T1000 (cell line): Measurements from ENCODE around the gene ARHGEF10L.
"Not testable (repeated sequence)": the region's sequence is repeated elsewhere in the genome, so short reads cannot be mapped to it uniquely, and the experiment has no call there.

Experiments used
- DNase-seq: peaks from one replicate; lab custom pipeline; 2025; ENCODE audit warnings: mixed read lengths; lab: John Stamatoyannopoulos, UW

The ARHGEF10L gene

DNA sequence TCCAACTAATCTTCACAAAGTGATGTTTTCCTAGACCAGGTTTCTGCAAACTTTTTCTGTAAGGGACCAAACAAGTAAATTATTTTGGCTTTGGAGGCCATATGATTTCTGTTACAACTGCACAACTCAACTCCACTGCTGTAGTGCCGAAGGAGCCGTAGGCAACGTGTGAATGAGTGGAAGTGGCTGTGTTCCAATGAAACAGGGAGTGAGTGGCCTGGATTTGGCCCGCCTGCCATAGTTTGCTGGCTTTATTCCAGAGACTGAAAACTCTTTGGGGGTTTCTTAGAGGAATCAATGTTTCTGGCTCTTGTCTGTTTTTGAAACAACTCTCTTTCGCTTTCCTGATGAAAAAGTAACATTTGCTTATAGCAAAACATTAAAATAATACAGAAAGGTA, 203.1 kb downstream of the ARHGEF10L start:
- no peak for DNase-seq

DNA sequence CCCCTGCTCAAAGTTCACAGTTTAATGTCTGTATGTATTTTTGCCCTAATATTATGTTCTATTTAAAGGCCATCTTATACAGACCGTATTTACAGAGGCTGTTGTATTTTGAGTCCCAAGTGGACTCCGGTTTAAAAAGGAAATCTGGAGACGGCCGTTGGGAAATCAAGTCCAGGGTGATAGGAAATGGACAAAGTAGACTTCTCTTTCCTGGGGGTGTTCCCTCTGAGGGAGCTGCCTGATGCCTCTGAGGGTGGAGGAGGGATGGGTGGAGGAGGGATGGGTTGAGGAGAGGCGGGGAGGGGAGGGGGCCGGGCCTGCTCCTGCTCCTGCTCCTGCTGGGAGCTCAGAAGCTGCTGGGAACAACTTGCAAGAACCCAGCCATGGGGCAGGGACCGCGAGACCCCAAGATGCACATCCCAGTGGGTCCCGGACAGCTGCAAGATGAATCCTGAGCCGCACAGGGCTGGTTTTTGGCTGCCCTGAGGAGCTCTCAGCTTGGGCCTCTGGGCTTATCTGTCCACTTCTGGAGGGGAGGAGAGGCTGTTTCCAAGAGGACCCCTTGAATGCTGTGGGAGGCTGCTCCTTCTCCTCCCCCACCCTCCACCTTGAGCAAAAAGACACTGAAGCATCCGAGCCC, 203.6 kb downstream of the ARHGEF10L start:
- no peak for DNase-seq

DNA sequence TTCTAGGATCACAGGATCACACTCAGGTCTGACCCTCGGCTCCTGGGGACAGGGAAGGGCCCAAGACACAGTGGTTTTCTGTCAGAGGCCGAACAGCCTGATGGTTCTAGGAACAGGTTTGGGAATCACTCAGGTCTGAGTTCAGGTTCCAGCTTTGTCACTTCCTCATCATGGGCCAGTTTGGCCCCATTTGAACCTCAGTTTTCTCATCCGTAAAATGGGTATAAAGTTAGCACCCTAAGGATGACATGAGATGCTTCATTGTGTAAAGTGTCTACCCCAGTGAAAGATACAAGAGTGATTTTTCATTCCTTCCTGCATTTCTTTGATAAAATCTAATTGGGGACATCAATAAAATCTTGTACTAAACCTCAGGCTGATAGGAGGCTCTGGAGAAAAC, 204.4 kb downstream of the ARHGEF10L start:
- DNase-seq: no peak

DNA sequence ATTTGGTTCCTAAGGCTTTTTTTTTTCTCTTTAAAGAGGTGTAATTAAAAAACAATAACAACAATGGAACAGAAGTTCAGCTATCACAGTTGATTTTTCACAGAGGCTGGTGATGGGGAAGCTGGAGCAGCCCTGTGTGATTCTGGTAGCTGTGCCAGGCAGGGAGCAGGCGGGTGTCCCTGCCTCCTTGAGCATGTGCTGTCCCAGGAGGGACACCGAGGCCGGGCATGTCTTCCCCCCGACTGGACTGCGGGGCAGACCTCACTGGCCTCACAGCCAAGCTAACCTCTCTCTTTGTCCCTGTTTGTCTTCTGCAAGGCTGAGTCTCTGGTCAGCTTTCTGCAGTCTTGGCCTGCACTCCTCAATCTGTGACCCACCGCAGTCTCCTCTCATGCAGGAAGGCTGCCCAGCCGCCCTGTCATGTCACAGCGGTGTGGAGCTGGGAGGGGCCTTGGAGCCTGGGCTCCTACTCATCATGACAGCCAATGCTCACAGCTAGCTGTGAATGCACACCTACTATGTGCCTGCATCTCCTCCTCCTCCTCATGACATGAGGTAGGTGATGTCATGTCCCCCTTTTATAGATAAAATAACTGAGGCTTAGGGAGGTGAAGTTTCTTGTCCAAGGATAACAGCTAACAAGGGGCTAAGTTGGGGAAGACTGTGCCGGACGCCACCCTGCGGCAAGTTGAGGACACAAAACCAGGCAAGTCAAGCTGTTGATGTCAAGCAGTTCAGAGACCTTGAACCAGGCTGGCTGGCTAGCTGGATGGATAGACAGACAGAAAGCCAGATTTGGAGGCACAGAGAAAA, 205.4 kb downstream of the ARHGEF10L start:
- DNase-seq: no peak

DNA sequence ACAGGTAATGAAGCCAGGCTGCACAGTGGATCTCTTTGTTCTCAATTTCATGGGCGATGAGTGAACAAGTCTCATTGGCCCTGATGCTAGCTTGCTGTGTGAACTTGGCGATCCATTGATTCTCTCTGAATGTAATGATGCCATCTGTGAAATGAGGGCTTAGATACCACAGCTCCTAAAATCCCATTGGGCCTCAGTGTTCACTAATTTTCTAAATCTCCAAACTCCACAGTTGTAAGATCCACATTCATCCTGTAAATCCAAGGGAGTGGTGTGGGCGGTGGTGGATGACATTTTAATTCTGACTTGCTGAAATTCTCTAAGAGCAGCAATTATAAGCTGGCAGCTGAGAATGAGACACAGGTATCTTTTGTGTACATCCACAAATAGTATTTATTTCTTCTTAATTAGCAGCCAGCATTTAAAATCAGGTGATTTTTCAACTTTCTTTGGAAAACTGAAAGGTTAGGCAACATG, 206.0 kb downstream of the ARHGEF10L start:
- no peak for DNase-seq

DNA sequence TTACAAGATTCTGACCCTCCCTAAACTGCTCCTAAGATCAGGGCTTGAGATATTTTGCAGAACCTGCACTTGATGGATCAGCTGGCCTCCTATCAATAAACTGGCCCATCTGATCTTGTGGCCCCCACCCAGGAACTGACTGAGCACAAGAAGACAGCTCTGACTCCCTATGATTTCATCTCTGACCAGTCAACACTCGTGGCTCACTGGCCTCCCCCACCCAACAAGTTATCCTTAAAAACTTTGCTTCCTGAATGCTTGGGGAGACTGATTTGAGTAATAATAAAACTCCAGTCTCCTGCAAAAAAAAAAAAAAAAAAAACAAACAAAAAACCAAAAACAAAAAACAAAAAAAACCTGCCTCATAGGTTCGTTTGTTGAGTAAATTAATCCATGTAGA, 206.8 kb downstream of the ARHGEF10L start:
- DNase-seq: not testable (repeated sequence)

DNA sequence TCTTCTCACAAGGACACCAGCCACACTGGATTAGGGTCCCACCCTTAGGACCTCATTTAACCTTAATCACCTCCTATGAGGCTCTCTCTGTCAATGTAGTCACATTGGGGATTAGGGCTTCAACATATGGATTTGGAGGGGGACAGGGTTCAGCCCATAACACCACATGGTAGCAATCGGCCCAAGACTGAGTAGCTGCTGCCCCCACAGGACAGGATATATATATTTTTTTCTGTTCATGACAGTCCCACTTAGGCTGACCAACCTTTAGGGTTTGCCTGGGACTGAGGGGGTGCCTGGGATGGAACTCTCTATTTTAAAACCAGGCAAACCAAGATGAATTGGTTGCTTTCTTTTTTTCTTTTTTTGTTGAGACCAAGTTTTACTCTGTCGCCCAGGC, 207.4 kb downstream of the ARHGEF10L start:
- no peak for DNase-seq
